Uterus (tissue), 2 donors: ENCODE measurements around the gene NFATC1.

Experiments
- CTCF ChIP-seq, 4 experiments: fragments of 200-600 bp in 2 of 4; fragments of 450-650 bp in 2 of 4; sonication (generic) in 2 of 4; IDR thresholded peaks; one replicate each; pipeline ENCODE4 v1.5.1; 2016 to 2019; ENCODE audit warnings: antibody characterized with exemption in 4 of 4, mild to moderate bottlenecking in 2 of 4, moderate library complexity in 1 of 4
- POLR2A ChIP-seq, 2 donors: fragments of 450-650 bp; IDR thresholded peaks; one replicate each; pipeline ENCODE4 v1.6.1; 2016; ENCODE audit warnings: antibody characterized with exemption in 2 of 2, mild to moderate bottlenecking in 1 of 2, moderate library complexity in 1 of 2

- TF ChIP-seq CTCF (IDR thresholded peaks at IDR 0.05) (no peak), POLR2A (IDR thresholded peaks at IDR 0.05) (no peak)
Measured at GRCh38 chr18:79481046-79481790, 85.5 kb downstream of the NFATC1 start.
